HepG2 (cell line): ENCODE data around the gene DDR1. TPM values are rescaled to one million over a fixed set of nuclear protein-coding genes. Genes with fewer than 3 reads are reported as not detected.

Experiments used
- ADNP ChIP-seq: sonication (generic); formaldehyde crosslinking; IDR thresholded peaks from 2 replicates; pipeline ENCODE4 v1.4.0; 2020; ENCODE audit warnings: missing genetic modification reagents
- ATF4 ChIP-seq, 2 experiments: fragments of 450-650 bp in 1 of 2; sonication (generic) in 1 of 2; formaldehyde crosslinking; IDR thresholded peaks; 2 replicates each; pipeline versions ENCODE4 v1.5.0 to v1.8.0; 2020 to 2022; ENCODE audit warnings: mild to moderate bottlenecking in 1 of 2, missing genetic modification reagents in 1 of 2
- BATF2 ChIP-seq: sonication (generic); formaldehyde crosslinking; IDR thresholded peaks from 2 replicates; pipeline ENCODE4 v1.8.0; 2022; ENCODE audit warnings: mild to moderate bottlenecking, missing genetic modification reagents, moderate library complexity
- CEBPZ ChIP-seq: IDR thresholded peaks from 2 replicates; pipeline ENCODE4 v1.6.1; 2012; ENCODE audit warnings: low read length, improper control_type of control experiment
- CHCHD3 ChIP-seq: sonication (generic); formaldehyde crosslinking; IDR thresholded peaks from 2 replicates; pipeline ENCODE4 v1.8.0; 2022; ENCODE audit warnings: mild to moderate bottlenecking, missing genetic modification reagents, moderate library complexity
- CSRNP2 ChIP-seq: sonication (generic); formaldehyde crosslinking; conservative IDR thresholded peaks from 2 replicates; pipeline ENCODE4 v1.8.0; 2022; ENCODE audit warnings: low read depth, missing genetic modification reagents
- ETV6 ChIP-seq: sonication (generic); formaldehyde crosslinking; conservative IDR thresholded peaks from 2 replicates; pipeline ENCODE4 v1.4.0; 2020; ENCODE audit warnings: missing genetic modification reagents
- FIP1L1 ChIP-seq: fragments of 200-400 bp; formaldehyde crosslinking; IDR thresholded peaks from 2 replicates; pipeline ENCODE4 v1.6.1; 2018; ENCODE audit warnings: low read depth, mild to moderate bottlenecking, low read length, moderate library complexity, borderline replicate concordance; ENCODE audit not compliant: insufficient read depth
- GMEB2 ChIP-seq: IDR thresholded peaks from 2 replicates; pipeline ENCODE4 v1.6.1; 2016; ENCODE audit warnings: missing biosample characterization, missing genetic modification reagents, low read depth
- IRF9 ChIP-seq: sonication (generic); formaldehyde crosslinking; IDR thresholded peaks from 2 replicates; pipeline ENCODE4 v1.8.0; 2022; ENCODE audit warnings: missing genetic modification reagents, mild to moderate bottlenecking, borderline replicate concordance
- KAT7 ChIP-seq: IDR thresholded peaks from 2 replicates; pipeline ENCODE4 v1.6.1; 2018; ENCODE audit warnings: borderline replicate concordance, missing compliant biosample characterization
- UBTF ChIP-seq: sonication (generic); formaldehyde crosslinking; IDR thresholded peaks from 2 replicates; pipeline ENCODE4 v1.4.0; 2020; ENCODE audit warnings: mild to moderate bottlenecking, missing genetic modification reagents
- ZNF263 ChIP-seq: sonication (generic); formaldehyde crosslinking; IDR thresholded peaks from 2 replicates; pipeline ENCODE4 v1.4.0; 2020; ENCODE audit warnings: missing genetic modification reagents
- ZNF441 ChIP-seq: sonication (generic); formaldehyde crosslinking; IDR thresholded peaks from 2 replicates; pipeline ENCODE4 v1.7.0; 2021; ENCODE audit warnings: missing genetic modification reagents, borderline replicate concordance
- ZSCAN25 ChIP-seq: sonication (generic); formaldehyde crosslinking; IDR thresholded peaks from 2 replicates; pipeline ENCODE4 v1.8.0; 2022; ENCODE audit warnings: mild to moderate bottlenecking, missing genetic modification reagents
- polyA plus RNA-seq, 8 experiments: library from polyadenylated mRNA; depleted of rRNA in 3 of 8; stranded (reverse) in 7 of 8; unstranded in 1 of 8; fragments of >200 nt; fragmentation: Illumina TruSeq in 4 of 8; extraction: Trizol in 4 of 8; gene quantifications; 2 replicates each; pipeline versions ENCODE4 v1.2.1 to v1.2.3, GENCODE V29; 2011 to 2016; ENCODE audit warnings: low read depth in 4 of 8, missing spikeins in 1 of 8, mixed read lengths in 1 of 8; ENCODE audit not compliant: insufficient read depth in 1 of 8
- total RNA-seq, 5 experiments: library from RNA; depleted of rRNA; stranded (reverse); fragments of >200 nt; fragmentation: Illumina TruSeq; extraction: Trizol; gene quantifications; 2 replicates each; pipeline ENCODE4 v1.2.3, GENCODE V29; 2016; ENCODE audit warnings: low read depth in 1 of 5

DDR1 gene
- total and polyA plus RNA-seq, 2 of the 13 experiments (the other 11 are each of a cell fraction or from before 2014, with no cell fraction given), result 16.7 to 20.2 TPM

GRCh38 chr6:30907758-30908591 is 23.7 kb downstream of the DDR1 start, which contains the start of gene GTF2H4 (continued):
- peak; percentile 66; the same call in 1 of the 2 replicates for TF ChIP-seq IRF9 (CRISPR knock-in tag)
- peak; percentile 99 for TF ChIP-seq ADNP (CRISPR knock-in tag)
- TF ChIP-seq ATF4 (CRISPR knock-in tag; IDR thresholded peaks at IDR 0.05), result no peak; a peak in 1 of 4 replicates
- TF ChIP-seq KAT7 (CRISPR knock-in tag), result peak; percentile 67; the same call in 1 of the 2 replicates
- TF ChIP-seq FIP1L1, result 0 out of 2 replicates have a peak, but pooled peaks have one; percentile 36
- no peak for TF ChIP-seq BATF2
- TF ChIP-seq CHCHD3 (CRISPR knock-in tag), result no peak
- no peak for TF ChIP-seq CSRNP2
- TF ChIP-seq ZSCAN25 (CRISPR knock-in tag), result peak; percentile 26; the same call in 1 of the 2 replicates
- peak; percentile 66 for TF ChIP-seq ETV6 (CRISPR knock-in tag)
- TF ChIP-seq UBTF (CRISPR knock-in tag), result peak; percentile 85
- no peak for TF ChIP-seq CEBPZ
- TF ChIP-seq GMEB2 (CRISPR knock-in tag), result peak; percentile 38; the same call in 1 of the 2 replicates
- TF ChIP-seq ZNF441 (CRISPR knock-in tag), result peak; percentile 18; the same call in 1 of the 2 replicates
- TF ChIP-seq ZNF263 (CRISPR knock-in tag), result peak; percentile 75
